HG03457 (cell line): ENCODE measurements around the gene KCTD5.
"Not testable (repeated sequence)": the region's sequence is repeated elsewhere in the genome, so short reads cannot be mapped to it uniquely, and the experiment has no call there.

Experiments used
- ATAC-seq: cut with Tn5 transposase; IDR thresholded peaks from one replicate; pipeline ENCODE4 v1.9.1; 2021; ENCODE audit warnings: moderate number of reproducible peaks; ENCODE audit not compliant: unreplicated experiment

The KCTD5 gene

DNA sequence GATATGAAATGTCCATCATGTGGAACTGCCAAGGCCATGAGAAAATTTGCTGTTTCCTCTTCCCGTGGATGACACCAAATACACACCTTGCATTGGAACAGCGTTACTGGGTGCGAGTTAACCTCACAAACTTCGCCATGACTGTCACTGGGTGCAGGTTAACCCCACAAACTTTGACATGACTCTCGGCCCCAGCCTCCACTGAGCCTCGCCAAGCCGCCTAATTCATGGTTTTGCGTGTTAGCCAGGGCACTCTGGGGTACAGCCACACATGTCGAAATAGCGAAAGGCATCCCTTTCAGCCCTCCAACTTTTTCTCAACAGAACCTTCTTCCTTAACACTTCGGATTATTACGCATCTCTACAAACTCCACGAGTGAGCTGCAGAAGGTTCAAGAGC, 10.6 kb upstream of the KCTD5 start:
- no peak for ATAC-seq

- peak; percentile 67 for ATAC-seq
Measured at GRCh38 chr16:2673066-2673999, 9.0 kb upstream of the KCTD5 start.

- ATAC-seq = no peak
Measured at GRCh38 chr16:2675021-2675420, 7.3 kb upstream of the KCTD5 start.

- ATAC-seq = no peak
Measured at GRCh38 chr16:2675714-2676113, 6.6 kb upstream of the KCTD5 start.

DNA sequence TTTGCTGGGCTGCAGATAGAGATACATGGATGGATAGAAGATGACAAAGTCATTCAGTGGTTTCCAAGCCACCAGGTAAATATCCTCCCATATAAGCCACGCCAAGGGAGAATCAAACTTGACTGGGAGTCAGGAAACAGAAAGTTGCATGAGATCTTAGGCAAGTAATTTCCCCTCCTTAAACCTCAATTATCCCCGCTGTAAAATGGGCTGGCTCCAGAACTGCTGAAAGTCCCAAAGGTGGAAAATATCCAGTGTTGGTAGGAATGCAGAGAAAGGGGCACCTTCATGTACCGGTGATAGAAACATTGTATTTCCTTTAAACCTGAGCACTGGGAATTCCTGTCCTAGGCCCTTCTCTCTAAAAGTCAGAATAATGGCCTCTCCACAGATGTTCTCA, 5.4 kb upstream of the KCTD5 start:
- ATAC-seq = not testable (repeated sequence)

DNA sequence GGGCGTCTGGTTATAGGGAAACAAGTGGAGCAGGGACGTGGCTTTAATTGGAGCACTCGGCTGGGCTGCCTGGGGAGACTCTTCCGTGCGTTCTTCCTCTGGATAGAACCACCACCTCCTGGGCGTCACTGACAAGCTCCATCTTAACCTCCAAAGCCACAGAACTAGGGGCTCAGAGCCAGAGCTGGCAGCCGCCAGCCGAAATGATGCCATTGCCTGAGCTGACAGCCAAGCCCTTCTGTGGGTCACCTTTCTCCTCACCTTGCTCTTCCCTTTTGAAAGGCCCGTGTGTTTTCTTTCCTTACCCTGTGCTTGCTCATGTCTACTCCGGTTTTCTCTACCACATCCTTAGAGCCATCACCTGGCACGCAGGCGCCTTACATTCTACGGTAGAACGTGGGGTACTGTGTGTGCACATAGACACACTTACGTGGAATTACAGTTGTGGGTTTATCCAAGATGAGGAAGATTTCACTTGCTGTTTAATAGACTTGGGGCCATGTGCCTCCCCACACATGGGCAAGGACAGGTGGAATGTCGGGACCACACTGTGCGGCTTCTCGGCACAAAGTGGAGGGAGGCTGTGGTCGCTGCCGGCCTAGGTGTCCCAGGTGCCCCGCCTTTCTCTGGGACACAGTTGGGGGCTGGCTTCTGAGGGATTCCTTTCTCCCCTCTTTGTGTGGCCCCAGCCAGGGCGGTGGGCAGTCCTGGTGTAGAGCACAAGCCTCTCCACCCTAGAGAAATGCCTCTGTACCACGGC, 3.9 kb upstream of the KCTD5 start:
- ATAC-seq = not testable (repeated sequence)

- ATAC-seq = not testable (repeated sequence)
Measured at GRCh38 chr16:2679902-2680301, 2.4 kb upstream of the KCTD5 start.

DNA sequence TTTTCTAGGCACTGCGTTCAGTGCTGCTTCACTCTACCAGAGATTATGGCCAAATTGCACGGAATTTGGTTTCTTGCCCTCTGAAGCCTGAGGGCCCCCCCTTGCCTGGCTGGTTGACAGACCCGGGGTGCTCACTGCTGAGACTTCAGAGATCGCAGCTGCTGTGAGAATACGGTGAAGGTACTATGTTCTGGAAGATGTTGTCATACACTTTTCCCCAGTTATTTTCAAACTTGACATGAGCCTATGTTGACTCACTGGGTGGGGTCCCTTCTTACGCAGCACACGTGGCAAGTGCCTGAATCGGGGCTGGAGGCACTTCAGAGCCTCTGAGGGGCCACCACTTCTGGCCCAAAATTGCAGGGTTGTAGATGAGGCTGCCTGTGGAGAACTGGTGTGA, 2.0 kb upstream of the KCTD5 start:
- ATAC-seq = not testable (repeated sequence)

- ATAC-seq = not testable (repeated sequence)
Measured at GRCh38 chr16:2683041-2683440, 718 bp downstream of the KCTD5 start.

- not testable (repeated sequence) for ATAC-seq
Measured at GRCh38 chr16:2686075-2686474, 3.8 kb downstream of the KCTD5 start.

DNA sequence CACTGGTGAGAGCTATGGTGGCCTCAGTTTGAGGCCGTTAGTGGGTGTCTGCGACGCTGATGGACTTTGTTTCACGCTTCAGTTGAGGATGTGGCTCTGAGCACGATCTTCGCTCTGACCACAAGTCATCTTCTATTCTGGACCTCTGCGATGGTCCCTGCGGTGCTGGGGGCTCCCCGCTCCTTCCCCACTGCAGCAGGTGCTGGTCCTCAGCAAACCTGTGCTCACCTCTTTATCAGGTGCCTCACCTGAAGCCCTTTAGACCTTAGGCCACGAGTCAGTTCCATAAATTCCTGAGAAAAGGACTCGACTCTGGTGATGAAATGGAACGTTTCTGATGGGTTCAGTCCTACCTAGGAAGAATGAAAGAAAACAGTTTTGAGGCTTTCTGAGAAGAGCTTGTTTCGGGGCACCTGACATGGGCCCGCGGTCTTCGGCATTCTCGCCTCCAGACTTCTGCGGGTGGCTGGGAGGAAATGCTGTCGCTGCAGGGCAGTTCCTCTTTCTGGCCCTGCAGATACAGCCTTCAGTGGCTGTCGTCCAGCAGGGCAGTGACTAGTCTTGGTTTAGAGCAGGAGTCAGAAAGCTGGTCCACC, 4.7 kb downstream of the KCTD5 start:
- no peak for ATAC-seq

- no peak for ATAC-seq
Measured at GRCh38 chr16:2687531-2688308, 5.4 kb downstream of the KCTD5 start.

DNA sequence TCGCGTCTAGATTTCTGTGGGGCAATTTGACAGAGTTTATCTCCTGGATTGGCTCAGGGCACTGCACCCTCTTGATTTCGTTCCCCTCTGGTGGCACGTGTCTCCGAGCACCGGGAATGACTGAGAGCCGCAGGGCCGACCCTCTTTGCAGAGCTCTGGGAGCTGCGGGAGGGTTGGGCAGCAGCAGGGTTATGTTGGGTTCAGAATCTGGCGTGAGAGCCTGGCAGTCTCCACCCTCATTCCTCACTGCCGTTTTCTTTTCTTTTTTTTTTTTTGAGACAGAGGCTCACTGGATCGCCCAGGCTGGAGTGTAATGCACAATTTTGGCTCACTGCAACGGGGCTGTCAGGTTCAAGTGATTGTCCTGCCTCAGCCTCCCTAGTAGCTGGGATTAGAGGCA, 7.1 kb downstream of the KCTD5 start:
- not testable (repeated sequence) for ATAC-seq

DNA sequence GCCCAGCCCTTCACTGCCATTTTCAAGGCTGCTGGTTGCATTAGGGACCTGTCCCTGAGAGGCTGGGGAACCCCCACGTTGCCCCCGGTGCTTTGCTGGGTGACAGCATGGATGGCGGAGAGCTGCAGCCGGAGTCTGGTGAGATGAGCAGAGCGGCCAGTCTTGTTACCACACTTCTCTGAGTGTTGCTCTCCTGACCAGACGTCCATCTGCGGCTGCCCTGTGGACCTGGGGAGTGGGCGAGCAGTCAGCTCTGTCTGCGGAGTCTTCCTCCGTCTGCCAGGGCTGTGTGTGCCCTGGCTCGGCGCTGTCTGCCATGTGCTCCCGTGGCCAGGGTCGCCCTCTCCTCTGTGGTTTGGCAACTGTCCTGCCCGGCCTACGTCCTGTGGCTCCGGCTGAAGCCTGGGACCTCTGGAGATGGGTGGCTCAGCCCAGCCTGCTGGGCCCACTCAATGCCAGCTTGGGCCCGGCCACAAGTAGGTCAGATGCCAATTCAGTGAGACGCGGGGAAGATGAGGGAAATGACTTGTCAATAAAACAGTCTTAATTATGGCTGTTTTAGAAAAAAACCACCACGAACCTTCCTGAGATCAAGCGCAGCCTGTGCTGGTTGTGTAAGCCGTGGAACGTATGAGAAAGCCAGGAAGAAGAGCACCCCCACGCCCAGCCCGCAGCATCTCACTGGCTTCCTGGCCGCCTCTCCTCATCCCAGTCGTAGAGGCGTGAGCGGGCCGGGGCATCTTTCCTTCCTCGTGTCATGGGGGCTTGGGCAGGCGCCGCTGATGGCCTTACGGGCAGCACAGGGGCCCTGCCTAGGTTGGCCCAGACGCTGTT, 7.9 kb downstream of the KCTD5 start:
- ATAC-seq = no peak

GRCh38 chr16:2690852-2691251, 8.5 kb downstream of the KCTD5 start:
- ATAC-seq = no peak

DNA sequence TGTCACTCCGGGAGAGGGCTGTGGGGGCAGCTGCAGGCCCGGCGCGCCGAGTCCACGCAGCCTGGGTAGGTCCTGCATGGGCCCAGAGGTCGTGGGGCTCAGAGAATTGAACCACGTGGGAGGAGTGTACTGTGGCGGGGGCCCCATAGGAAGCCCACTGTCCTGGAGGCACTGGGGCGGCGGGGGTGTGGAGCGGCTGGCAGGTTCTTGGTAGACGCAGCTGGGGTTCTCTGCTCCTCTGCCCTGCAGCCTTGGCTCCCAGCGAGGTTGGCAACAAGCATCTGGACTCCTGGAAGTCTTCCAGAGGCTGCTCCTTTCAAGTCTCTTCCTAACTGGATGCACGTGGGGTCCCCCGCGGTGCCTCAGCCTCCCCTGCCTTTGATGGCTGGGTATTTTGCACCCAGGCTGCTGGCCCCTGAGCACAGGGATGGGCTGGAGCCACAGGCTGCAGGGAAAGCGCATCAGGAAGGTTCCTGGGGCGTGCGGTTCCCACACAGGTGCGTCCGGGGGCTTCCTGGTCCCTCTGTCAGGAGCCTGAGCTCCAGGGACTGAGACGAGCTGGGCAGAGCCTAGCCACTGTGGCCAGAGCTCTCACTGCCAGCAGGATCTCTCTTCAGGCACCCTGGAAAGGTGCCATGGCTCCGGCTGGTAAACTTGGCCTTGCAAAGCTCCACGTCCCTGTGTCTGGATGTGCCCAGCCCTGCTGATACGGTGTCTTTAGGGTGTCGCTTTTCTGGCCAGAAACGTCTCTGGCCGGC, 9.3 kb downstream of the KCTD5 start:
- ATAC-seq = no peak

GRCh38 chr16:2692251-2692947, 10.1 kb downstream of the KCTD5 start:
- ATAC-seq = no peak

DNA sequence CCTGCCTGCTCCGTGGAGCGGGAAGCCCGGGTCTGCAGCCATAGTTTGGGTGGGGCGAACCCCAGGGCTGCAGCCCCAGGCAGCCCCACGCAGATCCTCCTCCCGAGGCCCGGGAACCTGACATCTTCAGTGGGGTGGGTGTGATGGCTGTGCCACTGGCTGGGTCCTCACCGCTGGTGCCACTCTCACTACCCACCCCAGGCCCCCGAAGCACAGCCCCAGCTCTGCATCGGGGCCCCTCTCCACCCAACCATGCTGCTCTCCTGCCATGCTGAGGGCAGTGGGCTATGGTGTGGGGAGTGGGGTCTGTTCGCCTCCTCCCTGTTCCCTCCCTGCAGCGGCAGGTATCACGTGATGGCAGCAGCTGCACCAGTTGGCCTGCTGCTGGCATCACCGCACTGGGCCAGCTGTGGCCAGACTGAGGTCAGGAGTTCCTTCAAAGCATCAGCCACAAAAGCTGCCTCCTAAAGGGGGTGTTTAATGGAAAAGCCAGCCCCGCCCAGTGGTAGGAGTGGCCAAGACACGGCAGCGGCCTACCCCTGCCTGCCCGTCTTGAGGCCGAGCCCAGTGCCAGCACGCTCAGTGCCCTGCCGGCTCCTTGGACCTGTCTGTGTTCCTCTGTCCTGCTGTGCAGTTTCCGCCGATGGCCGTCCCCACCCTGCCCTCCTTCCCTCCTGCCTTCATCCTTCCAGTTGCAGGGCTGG, 10.8 kb downstream of the KCTD5 start:
- ATAC-seq = no peak
